ENCODE results near the gene MYCT1.

Gene MYCT1

DNA sequence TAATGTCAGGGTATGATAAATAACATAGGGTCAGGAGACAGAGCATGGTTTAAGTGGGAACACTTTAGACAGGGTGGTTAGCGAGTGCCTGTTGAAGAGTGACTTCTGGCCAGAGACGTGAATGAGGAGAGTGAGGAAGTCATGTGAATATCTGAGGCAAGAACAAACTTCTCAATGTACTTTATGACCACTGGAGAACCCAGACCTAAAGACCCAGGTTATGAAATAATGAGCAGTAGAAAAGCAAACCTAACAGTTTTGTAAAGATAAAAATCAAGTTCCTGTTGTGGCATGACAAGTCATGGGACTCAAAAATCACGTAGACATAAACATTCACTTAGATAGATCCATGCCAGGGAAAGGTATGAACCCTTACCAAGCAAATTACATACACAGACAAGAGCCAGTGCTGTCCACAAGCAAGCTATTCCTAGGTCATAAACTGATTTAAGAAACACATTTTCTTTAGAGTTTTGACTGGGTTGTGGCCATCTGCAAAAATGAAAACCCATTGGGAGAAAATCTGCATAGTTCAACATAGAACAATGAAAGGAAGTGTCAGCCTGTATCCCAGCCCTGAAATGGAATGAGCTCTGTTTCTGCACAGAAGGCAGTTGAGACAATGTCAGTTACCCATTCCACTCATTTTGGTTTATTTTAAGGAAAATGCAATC, 2.2 kb upstream of the MYCT1 start:
- DNase-seq = no peak
- TF ChIP-seq, protein P1, sequence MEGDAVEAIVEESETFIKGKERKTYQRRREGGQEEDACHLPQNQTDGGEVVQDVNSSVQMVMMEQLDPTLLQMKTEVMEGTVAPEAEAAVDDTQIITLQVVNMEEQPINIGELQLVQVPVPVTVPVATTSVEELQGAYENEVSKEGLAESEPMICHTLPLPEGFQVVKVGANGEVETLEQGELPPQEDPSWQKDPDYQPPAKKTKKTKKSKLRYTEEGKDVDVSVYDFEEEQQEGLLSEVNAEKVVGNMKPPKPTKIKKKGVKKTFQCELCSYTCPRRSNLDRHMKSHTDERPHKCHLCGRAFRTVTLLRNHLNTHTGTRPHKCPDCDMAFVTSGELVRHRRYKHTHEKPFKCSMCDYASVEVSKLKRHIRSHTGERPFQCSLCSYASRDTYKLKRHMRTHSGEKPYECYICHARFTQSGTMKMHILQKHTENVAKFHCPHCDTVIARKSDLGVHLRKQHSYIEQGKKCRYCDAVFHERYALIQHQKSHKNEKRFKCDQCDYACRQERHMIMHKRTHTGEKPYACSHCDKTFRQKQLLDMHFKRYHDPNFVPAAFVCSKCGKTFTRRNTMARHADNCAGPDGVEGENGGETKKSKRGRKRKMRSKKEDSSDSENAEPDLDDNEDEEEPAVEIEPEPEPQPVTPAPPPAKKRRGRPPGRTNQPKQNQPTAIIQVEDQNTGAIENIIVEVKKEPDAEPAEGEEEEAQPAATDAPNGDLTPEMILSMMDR (IDR thresholded peaks at IDR 0.05; ENCODE audit: low read depth, low read length) = no peak
- no peak overlapping the region for H3K4me3 ChIP-seq (ENCODE audit: low read depth, low read length)
- H3K9me3 ChIP-seq = no peaks in the 10 kb centered on the region
- H3K36me3 ChIP-seq = no peaks in the 10 kb centered on the region
- peaks cover 8% of the 10 kb centered on the region for H3K27me3 ChIP-seq
- H3K4me1 ChIP-seq = no peaks in the 10 kb centered on the region

DNA sequence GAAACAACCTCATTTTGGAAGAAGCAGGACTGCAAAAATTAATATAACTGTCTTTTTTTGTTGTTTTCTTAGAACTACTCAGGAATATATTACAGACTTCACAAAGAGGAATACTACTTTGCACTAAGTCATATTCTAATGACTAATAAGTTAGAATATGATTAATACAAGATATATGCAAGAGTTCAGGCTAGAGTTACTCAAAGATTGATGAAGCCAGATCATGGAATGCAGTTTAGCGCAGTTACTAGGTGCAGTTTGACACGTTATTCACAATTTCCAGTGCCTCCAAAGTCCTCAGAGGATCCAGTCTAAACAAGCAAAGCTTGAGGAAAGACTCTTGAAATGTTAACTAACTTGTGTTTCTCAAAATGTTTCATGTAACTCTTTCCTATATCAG, 1.2 kb upstream of the MYCT1 start:
- H3K36me3 ChIP-seq = no peaks in the 10 kb centered on the region
- H3K4me1 ChIP-seq = no peaks in the 10 kb centered on the region
- TF ChIP-seq, protein P1 (IDR thresholded peaks at IDR 0.05; ENCODE audit: low read depth, low read length) = no peak
- H3K9me3 ChIP-seq = no peaks in the 10 kb centered on the region
- DNase-seq = no peak
- H3K4me3 ChIP-seq (ENCODE audit: low read depth, low read length) = no peak overlapping the region
- peaks cover 8% of the 10 kb centered on the region for H3K27me3 ChIP-seq

DNA sequence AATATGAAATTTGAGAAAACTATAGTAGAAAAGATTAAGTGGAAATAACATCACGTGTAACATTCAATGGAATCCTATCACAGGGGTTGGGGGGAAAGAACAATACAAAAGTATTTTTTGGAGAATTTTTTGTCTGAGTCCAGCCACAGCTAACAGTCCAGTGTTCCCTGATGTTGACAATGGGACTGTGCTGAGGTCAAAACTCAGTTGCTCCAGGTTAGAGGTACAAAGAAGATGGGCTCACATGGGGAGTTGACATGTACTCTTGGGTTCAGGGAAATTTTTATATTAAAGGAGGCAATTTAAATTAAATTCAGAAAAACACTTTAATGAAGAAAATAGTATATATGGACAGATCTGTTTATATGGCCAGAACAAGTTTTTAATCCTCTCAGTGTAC, 995 bp downstream of the MYCT1 start:
- no peak for DNase-seq
- no peak overlapping the region for H3K4me3 ChIP-seq (ENCODE audit: low read depth, low read length)

DNA sequence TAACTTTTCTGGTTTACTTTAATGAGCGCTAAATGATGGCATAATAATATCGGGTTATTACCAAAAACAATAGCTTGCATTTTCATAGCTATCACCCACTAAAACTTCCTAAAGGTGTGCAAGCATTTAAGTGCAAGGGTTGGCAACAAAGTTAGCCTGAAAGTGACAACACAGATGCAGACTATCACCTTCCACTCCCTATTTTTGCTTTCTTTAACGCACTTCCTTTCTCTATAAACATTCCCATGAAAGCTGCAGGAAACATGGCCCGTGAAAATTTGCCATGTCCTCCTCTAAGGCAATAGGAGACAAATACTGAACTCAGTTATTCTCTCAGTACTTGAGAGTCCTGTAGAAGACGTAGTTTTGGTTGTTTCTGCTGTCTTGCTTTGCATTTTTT, 2.7 kb downstream of the MYCT1 start:
- TF ChIP-seq, protein P1 (IDR thresholded peaks at IDR 0.05; ENCODE audit: low read depth, low read length) = no peak
- H3K27me3 ChIP-seq = no peaks in the 10 kb centered on the region; the same call in 1 of the 2 replicates
- H3K9me3 ChIP-seq = no peaks in the 10 kb centered on the region
- H3K4me3 ChIP-seq (ENCODE audit: low read depth, low read length) = no peak overlapping the region
- DNase-seq = no peak
- H3K36me3 ChIP-seq = no peaks in the 10 kb centered on the region
- H3K4me1 ChIP-seq = no peaks in the 10 kb centered on the region

More for the DNA sequence above, 995 bp downstream of the MYCT1 start:
- Histone ChIP-seq H3K9me3 (no peaks in the 10 kb centered on the region), H3K4me1 (no peaks in the 10 kb centered on the region), H3K36me3 (no peaks in the 10 kb centered on the region), H3K27me3 (no peaks in the 10 kb centered on the region; the same call in 1 of the 2 replicates)
- TF ChIP-seq, protein P1 (IDR thresholded peaks at IDR 0.05; ENCODE audit: low read depth, low read length) = no peak

DNA sequence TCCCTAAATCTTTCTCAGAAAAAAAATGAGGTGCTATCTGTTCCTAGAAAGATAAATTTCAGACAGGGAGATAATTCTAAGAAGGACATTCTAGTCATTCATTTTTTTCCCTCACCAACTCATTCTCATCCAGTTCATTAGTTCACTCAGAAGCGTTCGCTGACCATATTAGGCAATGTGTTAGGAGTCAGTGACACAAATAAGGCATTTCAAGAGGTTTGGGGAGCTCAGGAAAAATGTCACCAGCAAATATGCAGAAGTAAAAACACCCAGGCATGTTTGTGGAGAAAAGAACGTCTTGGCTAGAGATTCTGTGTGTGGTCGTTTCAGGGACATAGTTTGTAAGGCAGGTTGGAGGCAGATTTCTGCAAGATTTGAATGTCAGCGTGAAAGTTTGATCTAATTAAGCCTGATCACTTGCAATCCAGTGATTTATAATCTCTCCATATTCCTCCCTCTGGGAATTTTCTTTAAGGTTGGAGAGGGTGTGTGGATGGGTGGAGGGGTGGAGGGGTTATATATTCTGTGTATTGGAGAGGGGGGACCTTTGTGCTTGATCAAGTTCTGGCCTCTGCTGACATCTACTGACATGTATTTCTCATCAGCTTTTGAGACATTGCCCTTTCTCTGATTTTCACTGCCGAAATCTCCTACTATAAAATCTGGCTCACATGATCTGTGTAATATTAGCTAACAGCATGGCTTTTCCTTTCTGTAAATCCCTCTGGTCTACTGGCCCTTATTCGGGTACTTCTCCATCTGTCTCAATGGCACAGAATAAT, 3.6 kb downstream of the MYCT1 start:
- H3K4me3 ChIP-seq (ENCODE audit: low read depth, low read length) = no peak overlapping the region
- TF ChIP-seq, protein P1 (IDR thresholded peaks at IDR 0.05; ENCODE audit: low read depth, low read length) = 0 out of 2 replicates have a peak, but pooled peaks have one; percentile 21
- H3K36me3 ChIP-seq = no peaks in the 10 kb centered on the region
- no peaks in the 10 kb centered on the region; the same call in 1 of the 2 replicates for H3K27me3 ChIP-seq
- no peaks in the 10 kb centered on the region for H3K4me1 ChIP-seq
- H3K9me3 ChIP-seq = no peaks in the 10 kb centered on the region
- DNase-seq = no peak

Data from BE2C (cell line).